Psoas muscle (tissue), 8 donors: ENCODE data around the gene TNPO1. TPM values are rescaled to one million over a fixed set of nuclear protein-coding genes. Genes with fewer than 3 reads are reported as not detected.

ENCODE experiments used
- ATAC-seq, 4 donors: fragments of 200-7000 bp; cut with Tn5 transposase; one replicate each; pipeline ENCODE4 v1.9.1; 2020; ENCODE audit warnings: moderate library complexity in 3 of 4, mild to moderate bottlenecking in 2 of 4
- DNase-seq, 2 donors: peaks; one replicate each; pipeline ENCODE4 v3.0.0-alpha.2; 2020
- H3K27ac ChIP-seq: fragments of 200-600 bp; one replicate; pipeline ENCODE4 v1.8.0; 2022
- H3K27me3 ChIP-seq, 3 donors: fragments of 200-600 bp in 1 of 3; one replicate each; pipeline versions ENCODE4 v1.6.1 to v1.8.0; 2013 to 2022; ENCODE audit warnings: low read length in 2 of 3, mild to moderate bottlenecking in 2 of 3, moderate library complexity in 1 of 3; ENCODE audit not compliant: insufficient read depth in 3 of 3
- H3K36me3 ChIP-seq, 2 donors: fragments of 200-600 bp in 1 of 2; one replicate each; pipeline versions ENCODE4 v1.6.1 to v1.8.0; 2013 to 2022; ENCODE audit warnings: low read depth in 1 of 2, mild to moderate bottlenecking in 1 of 2, moderate library complexity in 1 of 2; ENCODE audit not compliant: insufficient read depth in 1 of 2
- H3K4me1 ChIP-seq: fragments of 200-600 bp; one replicate; pipeline ENCODE4 v1.8.0; 2022
- H3K4me3 ChIP-seq: fragments of 200-600 bp; one replicate; pipeline ENCODE4 v1.8.0; 2022; ENCODE audit warnings: mild to moderate bottlenecking
- H3K9me3 ChIP-seq: fragments of 200-600 bp; one replicate; pipeline ENCODE4 v1.8.0; 2022
- CTCF ChIP-seq: fragments of 200-600 bp; IDR thresholded peaks from one replicate; pipeline ENCODE4 v1.8.0; 2022; ENCODE audit warnings: antibody characterized with exemption
- WGBS, 3 donors: extraction: QIAGEN DNeasy Blood & Tissue Kit; methylation state at CpG; one replicate each; pipeline versions ENCODE4 v1.1.6 to v1.1.7; 2013; 5-methylcytosine and 5-hydroxymethylcytosine counted together
- intact Hi-C, 2 donors: fragments of 100-400 bp; cut with DNase I; formaldehyde crosslinking; loops; one replicate each; pipeline versions ENCODE4 v1.11.0 to v1.14.2; 2022
- polyA plus RNA-seq, 3 donors: library from polyadenylated mRNA; stranded (reverse); fragments of 200-250 nt; gene quantifications; one replicate each; pipeline ENCODE4 v1.2.3, GENCODE V29; 2013
- total RNA-seq, 4 donors: library from RNA; stranded (reverse); fragmentation: NEBNext Ultra II Directional in 2 of 4; extraction: Animal tissue kit (Norgen Biotek cat#: 25700) in 2 of 4; gene quantifications; one replicate each; pipeline versions ENCODE4 v1.2.1 to v1.2.4, GENCODE V29; 2021 to 2023
- donor health status: healthy with polysubstance abuse.
- donor health status: DM: no; HTN: no; CAD: no; lungs with moderate emphysema.
- donor health status: Bipolar disorder and iron deficiency.
- donor health status: healthy.
- donor health status: DM: yes; HTN: yes; CAD: no.
- donor health status: DM: no; HTN: no; CAD: no.
- donor health status: DM: no; HTN: no; CAD: no.
- donor health status: DM: yes; HTN: yes; CAD: no.

Gene TNPO1
- total and polyA plus RNA-seq, 7 donors: 15.0 to 115 (median 75.0) TPM

DNA sequence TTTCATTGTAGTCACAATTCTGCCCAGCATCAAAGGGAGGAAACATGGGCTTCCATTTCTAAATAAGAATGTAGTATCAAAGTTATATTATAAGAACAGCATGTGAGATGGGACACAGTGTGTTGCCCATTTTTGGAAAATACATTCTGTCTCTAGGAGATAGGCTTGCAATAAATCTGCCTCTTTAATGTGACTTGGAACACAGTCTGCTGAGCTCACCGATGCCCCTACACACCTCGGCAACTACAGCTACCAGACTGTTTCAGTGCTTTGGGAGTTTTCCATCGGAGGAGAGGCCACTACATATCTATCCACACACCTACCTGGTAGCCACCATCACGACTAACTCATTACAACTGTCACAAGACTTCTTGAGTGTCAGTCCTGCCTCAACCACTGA lies 120.4 kb downstream of the TNPO1 start:
- H3K9me3 ChIP-seq: no peaks in the 10 kb centered on the region
- DNase-seq (no peak), ATAC-seq (no peak)
- intact Hi-C loops: no loop called here
- no peaks in the 10 kb centered on the region for H3K4me1 ChIP-seq
- H3K27me3 ChIP-seq: no peaks in the 10 kb centered on the region
- no peak overlapping the region for H3K27ac ChIP-seq
- no peak for TF ChIP-seq CTCF
- no peaks in the 10 kb centered on the region for H3K36me3 ChIP-seq
- WGBS, 3 donors: 82 to 87% (median 83%) methylated on average over 4 of the region's 4 CpGs
- no peak overlapping the region for H3K4me3 ChIP-seq

- intact Hi-C loops: no loop called here
- Histone ChIP-seq H3K4me1 (no peaks in the 10 kb centered on the region), H3K9me3 (no peaks in the 10 kb centered on the region), H3K36me3 (no peaks in the 10 kb centered on the region), H3K4me3 (no peak overlapping the region), H3K27ac (peak overlapping the region; percentile 30), H3K27me3 (no peaks in the 10 kb centered on the region)
- DNase-seq (no peak), ATAC-seq (no peak)
- no peak for TF ChIP-seq CTCF
- 77 to 84% (median 84%) methylated on average over 3 of the region's 3 CpGs for whole genome bisulfite sequencing, 3 donors
These were observed 121.1 kb downstream of the TNPO1 start for GRCh38 chr5:72937517-72938061.

- DNase-seq (no peak), ATAC-seq (no peak)
- Histone ChIP-seq H3K4me3 (no peak overlapping the region), H3K36me3 (no peaks in the 10 kb centered on the region), H3K27ac (peak overlapping the region; percentile 30), H3K4me1 (no peaks in the 10 kb centered on the region), H3K27me3 (no peaks in the 10 kb centered on the region), H3K9me3 (no peaks in the 10 kb centered on the region)
- no peak for TF ChIP-seq CTCF
- WGBS, 3 donors: 0 to 12% (median 2%) methylated on average over 1 of the region's 1 CpG
- intact Hi-C loops: no loop called here
These were observed 121.7 kb downstream of the TNPO1 start for GRCh38 chr5:72938206-72938605.

DNA sequence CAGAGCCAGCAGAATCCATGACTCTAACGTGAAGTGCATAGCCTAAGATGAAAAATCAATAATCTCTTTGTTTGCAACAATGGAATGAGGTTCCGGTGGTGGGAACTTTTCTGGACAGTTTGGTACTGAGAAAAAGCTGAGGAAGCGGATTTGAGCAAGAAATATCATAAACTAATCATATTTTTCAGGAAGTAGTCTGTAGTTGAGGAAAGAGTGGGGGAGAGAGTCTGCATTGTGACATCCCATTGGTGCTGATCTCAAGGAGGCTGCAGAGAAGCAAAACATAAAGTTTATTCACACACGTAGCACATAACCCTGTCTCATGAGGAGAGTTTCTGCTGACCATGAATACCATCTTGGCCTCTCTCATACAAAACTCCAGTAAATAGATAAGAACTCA lies 123.6 kb downstream of the TNPO1 start:
- no peaks in the 10 kb centered on the region for H3K36me3 ChIP-seq
- peaks cover 6% of the 10 kb centered on the region for H3K4me1 ChIP-seq
- no peak overlapping the region for H3K4me3 ChIP-seq
- DNase-seq (no peak), ATAC-seq (no peak)
- H3K27me3 ChIP-seq: no peaks in the 10 kb centered on the region
- no peak for TF ChIP-seq CTCF
- WGBS, 3 donors: 54 to 68% (median 60%) methylated on average over 4 of the region's 4 CpGs
- H3K9me3 ChIP-seq: no peaks in the 10 kb centered on the region
- no peak overlapping the region for H3K27ac ChIP-seq
- intact Hi-C loops: no loop called here

DNA sequence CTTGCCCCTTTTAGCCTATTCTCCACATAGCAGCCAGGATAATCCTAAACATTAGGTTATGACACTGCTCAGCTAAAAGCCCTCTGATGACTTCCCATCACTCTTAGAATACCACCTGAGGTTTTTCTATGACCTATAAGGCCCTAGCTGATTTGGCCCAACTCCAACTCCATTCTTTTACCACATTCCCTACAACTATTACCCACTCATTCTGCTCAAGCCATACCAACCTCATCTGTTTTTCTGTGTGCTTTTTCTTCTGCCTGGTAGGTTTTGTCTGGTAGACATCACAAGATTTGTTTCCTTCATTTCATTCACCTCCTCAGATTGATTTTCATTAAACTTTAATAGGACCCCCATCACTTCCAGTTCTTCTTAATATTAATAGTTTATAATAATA lies 126.8 kb downstream of the TNPO1 start:
- Histone ChIP-seq H3K4me3 (no peak overlapping the region), H3K9me3 (no peaks in the 10 kb centered on the region), H3K27me3 (no peaks in the 10 kb centered on the region), H3K36me3 (no peaks in the 10 kb centered on the region), H3K4me1 (peaks cover 7% of the 10 kb centered on the region), H3K27ac (no peak overlapping the region)
- TF ChIP-seq CTCF: no peak
- intact Hi-C loops: no loop called here
- ATAC-seq: no peak
- no peak for DNase-seq
